Hepatocyte (in vitro differentiated cells): ENCODE data around the gene NFKB2.

ENCODE experiments used
- EZH2 ChIP-seq: fragments of 200-600 bp; sonication (generic); IDR thresholded peaks from 2 replicates; pipeline ENCODE4 v1.6.1; 2016; ENCODE audit warnings: antibody characterized with exemption, mild to moderate bottlenecking, borderline replicate concordance
- TF ChIP-seq, protein P1 (sequence below): fragments of 200-600 bp; sonication (generic); IDR thresholded peaks from 2 replicates; pipeline ENCODE4 v1.5.1; 2016; ENCODE audit warnings: antibody characterized with exemption, mild to moderate bottlenecking; ENCODE audit not compliant: poor library complexity

DNA sequence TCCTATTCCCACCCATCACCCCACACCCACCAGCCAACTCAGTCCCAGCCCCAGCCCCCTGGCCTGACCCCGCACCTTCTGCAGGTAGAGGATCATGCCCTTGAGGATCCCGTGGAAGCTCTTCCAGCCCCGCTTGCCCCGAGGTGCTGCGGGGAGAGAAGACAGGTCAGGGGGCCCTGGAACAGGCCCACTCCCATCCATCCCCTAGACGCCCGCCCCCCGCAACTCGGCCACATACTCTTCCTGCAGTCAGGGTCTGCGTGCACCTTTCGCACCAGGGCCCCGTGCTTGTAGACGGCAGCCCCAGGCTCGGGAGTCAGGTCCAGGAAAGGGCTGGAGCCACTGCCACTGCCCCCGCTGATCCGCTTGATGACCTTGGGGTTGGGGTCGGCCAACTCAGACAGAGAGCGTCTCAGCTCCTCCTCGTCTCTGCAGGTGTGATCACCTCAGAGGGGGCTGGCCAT, 9.6 kb downstream of the NFKB2 start:
- TF ChIP-seq, protein P1, sequence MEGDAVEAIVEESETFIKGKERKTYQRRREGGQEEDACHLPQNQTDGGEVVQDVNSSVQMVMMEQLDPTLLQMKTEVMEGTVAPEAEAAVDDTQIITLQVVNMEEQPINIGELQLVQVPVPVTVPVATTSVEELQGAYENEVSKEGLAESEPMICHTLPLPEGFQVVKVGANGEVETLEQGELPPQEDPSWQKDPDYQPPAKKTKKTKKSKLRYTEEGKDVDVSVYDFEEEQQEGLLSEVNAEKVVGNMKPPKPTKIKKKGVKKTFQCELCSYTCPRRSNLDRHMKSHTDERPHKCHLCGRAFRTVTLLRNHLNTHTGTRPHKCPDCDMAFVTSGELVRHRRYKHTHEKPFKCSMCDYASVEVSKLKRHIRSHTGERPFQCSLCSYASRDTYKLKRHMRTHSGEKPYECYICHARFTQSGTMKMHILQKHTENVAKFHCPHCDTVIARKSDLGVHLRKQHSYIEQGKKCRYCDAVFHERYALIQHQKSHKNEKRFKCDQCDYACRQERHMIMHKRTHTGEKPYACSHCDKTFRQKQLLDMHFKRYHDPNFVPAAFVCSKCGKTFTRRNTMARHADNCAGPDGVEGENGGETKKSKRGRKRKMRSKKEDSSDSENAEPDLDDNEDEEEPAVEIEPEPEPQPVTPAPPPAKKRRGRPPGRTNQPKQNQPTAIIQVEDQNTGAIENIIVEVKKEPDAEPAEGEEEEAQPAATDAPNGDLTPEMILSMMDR = no peak
- no peak for TF ChIP-seq EZH2
